Heart right ventricle (tissue), 16 donors: ENCODE results near the gene TAP1. TPM values are rescaled to one million over a fixed set of nuclear protein-coding genes. Genes with fewer than 3 reads are reported as not detected.

Experiments used
- ATAC-seq, 8 donors: fragments of 200-7000 bp; cut with Tn5 transposase; one replicate each; pipeline ENCODE4 v1.9.1; 2020; ENCODE audit warnings: mild to moderate bottlenecking in 8 of 8, moderate library complexity in 8 of 8, moderate number of reproducible peaks in 1 of 8
- DNase-seq, 2 donors: peaks; one replicate each; pipeline ENCODE4 v3.0.0-alpha.2; 2020
- H3K27ac ChIP-seq, 10 donors: fragments of 200-600 bp; sonication (generic) in 2 of 10; one replicate each; pipeline versions ENCODE4 v1.5.0 to v1.8.0; 2020 to 2022; ENCODE audit warnings: mild to moderate bottlenecking in 3 of 10
- H3K27me3 ChIP-seq, 7 donors: fragments of 200-600 bp; one replicate each; pipeline ENCODE4 v1.8.0; 2021 to 2022; ENCODE audit warnings: mild to moderate bottlenecking in 2 of 7
- H3K36me3 ChIP-seq, 9 donors: fragments of 200-600 bp; sonication (generic) in 1 of 9; one replicate each; pipeline versions ENCODE4 v1.5.0 to v1.8.0; 2020 to 2022; ENCODE audit warnings: mild to moderate bottlenecking in 2 of 9
- H3K4me1 ChIP-seq, 9 donors: fragments of 200-600 bp; sonication (generic) in 1 of 9; one replicate each; pipeline versions ENCODE4 v1.5.0 to v1.8.0; 2020 to 2022; ENCODE audit warnings: mild to moderate bottlenecking in 4 of 9
- H3K4me3 ChIP-seq, 10 donors: fragments of 200-600 bp; sonication (generic) in 2 of 10; one replicate each; pipeline versions ENCODE4 v1.5.0 to v1.8.0; 2020 to 2022; ENCODE audit warnings: mild to moderate bottlenecking in 7 of 10, moderate library complexity in 2 of 10
- H3K9me3 ChIP-seq, 11 donors: fragments of 200-600 bp in 10 of 11; sonication (generic) in 2 of 11; one replicate each; pipeline versions ENCODE4 v1.5.0 to v1.8.0; 2013 to 2022; ENCODE audit warnings: mild to moderate bottlenecking in 2 of 11, control low read depth in 1 of 11, moderate library complexity in 1 of 11
- CTCF ChIP-seq, 9 donors: fragments of 200-600 bp; sonication (generic) in 2 of 9; IDR thresholded peaks; one replicate each; pipeline versions ENCODE4 v1.5.0 to v1.8.0; 2021 to 2022; ENCODE audit warnings: antibody characterized with exemption in 9 of 9, mild to moderate bottlenecking in 5 of 9, moderate library complexity in 1 of 9
- WGBS, 2 donors: extraction: QIAGEN DNeasy Blood & Tissue Kit; methylation state at CpG; one replicate each; pipeline ENCODE4 v1.1.7; 2013; ENCODE audit warnings: inconsistent platforms in 1 of 2; 5-methylcytosine and 5-hydroxymethylcytosine counted together
- intact Hi-C, 10 donors: fragments of 100-400 bp; cut with DNase I; formaldehyde crosslinking; loops; one replicate each; pipeline versions ENCODE4 v1.11.1 to v1.14.2; 2022
- polyA plus RNA-seq, 2 donors: library from polyadenylated mRNA; stranded (reverse); fragments of 200-250 nt; gene quantifications; one replicate each; pipeline ENCODE4 v1.2.3, GENCODE V29; 2013
- total RNA-seq, 10 donors: library from RNA; stranded (reverse); fragmentation: NEBNext Ultra II Directional in 3 of 10; extraction: Animal tissue kit (Norgen Biotek cat#: 25700) in 3 of 10; gene quantifications; one replicate each; pipeline versions ENCODE4 v1.2.1 to v1.2.4, GENCODE V29; 2021 to 2023
- donor health status: Arrhythmogenic right ventricular cardiomyopathy.
- donor health status: ischemic (EF 13 %, LVEDD 7.1; RV severe dilation, severe dysfunction).
- donor health status: healthy with polysubstance abuse.
- donor health status: DM: no; HTN: yes; CAD: no.
- donor health status: DM: no; HTN: no; CAD: no.
- donor health status: ischemic (EF 25% LVEDD 6.9; RV normal size, moderate dysfunction).
- donor health status: ischemic (EF 25% LVEDD 5.7; RV mildly dilated, moderate dysfunction).
- donor health status: healthy.
- donor health status: DM: yes; HTN: yes; CAD: no.
- donor health status: Ischemic cardiomyopathy.
- donor health status: ischemic (EF 35%, LVEDD 5.7; RV mildly dilated, moderate dysfunction).
- donor health status: nonischemic (EF 11% LVEDD 7.7; RV severe dilation, severe dysfunction).
- donor health status: DM: yes; HTN: yes; CAD: no.
- donor health status: PGD.
- donor health status: ischemic (EF 29% LVEDD 5.4; RV normal size, mild dysfunction).
- donor health status: nonischemic (EF 23%, LVEDD 6.1; RV moderate dilation, normal function).

The TAP1 gene
- total and polyA plus RNA-seq, 12 donors = 12.8 to 213 (median 19.1) TPM

GRCh38 chr6:32867554-32868256 lies 14.2 kb upstream of the TAP1 start:
- Histone ChIP-seq H3K27ac (peak overlapping the region in 1 of 10 donors; percentile 34), H3K4me3 (no peak overlapping the region), H3K36me3 (peaks cover 0 to 12% (median 0%) of the 10 kb centered on the region in 9 donors), H3K9me3 (peaks cover 0 to 10% (median 0%) of the 10 kb centered on the region in 11 donors), H3K4me1 (peaks cover 0 to 16% (median 0%) of the 10 kb centered on the region in 9 donors), H3K27me3 (peaks cover 0 to 13% (median 0%) of the 10 kb centered on the region in 7 donors)
- DNase-seq (no peak), ATAC-seq (no peak)
- no peak for TF ChIP-seq CTCF (IDR thresholded peaks at IDR 0.05)
- intact Hi-C loops = loop anchor here in 9 of 10 donors (1.0 to 10.0 kb wide), 8 partner anchors 29 to 455 kb away; partner anchors contain the start of gene TAP2 (in 5 of the 9)
- 42 to 50% methylated on average over 8 of the region's 8 CpGs for WGBS, 2 donors

GRCh38 chr6:32867022-32867477 lies 13.5 kb upstream of the TAP1 start:
- Histone ChIP-seq H3K4me1 (peaks cover 0 to 16% (median 0%) of the 10 kb centered on the region in 9 donors), H3K27me3 (peaks cover 0 to 13% (median 0%) of the 10 kb centered on the region in 7 donors), H3K36me3 (peaks cover 0 to 16% (median 0%) of the 10 kb centered on the region in 9 donors), H3K9me3 (peaks cover 0 to 4% (median 0%) of the 10 kb centered on the region in 11 donors), H3K27ac (peak overlapping the region in 1 of 10 donors; percentile 34), H3K4me3 (no peak overlapping the region)
- TF ChIP-seq CTCF (IDR thresholded peaks at IDR 0.05) = no peak
- ATAC-seq (peak in 1 of 8 donors; percentile 31), DNase-seq (no peak)
- 66 to 68% methylated on average over 3 of the region's 3 CpGs for WGBS, 2 donors
- intact Hi-C loops = loop anchor here in 9 of 10 donors (2.0 to 10.0 kb wide), 6 partner anchors 28 to 455 kb away; partner anchors contain the start of gene TAP2 (in 1 of the 9)

DNA sequence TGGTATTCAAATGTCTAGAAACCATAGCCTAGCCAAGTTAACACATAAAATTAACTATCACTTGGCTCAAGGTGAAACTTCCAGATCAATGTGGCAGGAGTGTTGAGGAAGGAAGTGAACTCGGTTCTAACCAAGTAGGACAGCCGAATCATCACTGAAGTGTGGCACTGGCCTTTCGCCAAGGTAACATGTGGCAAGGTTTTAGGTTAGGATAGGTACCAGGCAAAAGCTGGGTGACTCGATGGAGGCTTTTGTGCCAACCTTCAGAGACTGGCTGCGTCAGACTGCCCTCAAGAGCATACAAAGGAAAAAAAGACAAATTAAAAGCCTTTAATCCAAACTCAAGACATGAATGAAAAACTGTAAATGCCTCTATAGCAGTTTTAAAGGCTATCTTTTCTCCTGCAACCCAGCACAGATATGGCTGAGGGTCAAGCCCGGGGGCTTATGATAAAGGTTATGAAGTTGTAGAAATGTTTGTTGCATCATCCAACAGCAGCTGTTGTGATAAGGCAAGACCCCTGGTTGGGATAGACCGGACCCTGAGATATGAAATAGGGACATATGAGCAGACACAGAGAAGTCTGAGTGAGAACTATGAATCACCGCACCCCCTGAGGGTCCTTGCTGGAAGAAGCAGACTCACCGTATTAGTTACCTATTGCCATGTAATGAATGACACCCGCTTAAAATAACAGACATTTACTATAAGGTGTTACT lies 12.4 kb upstream of the TAP1 start:
- no peak for DNase-seq
- no peaks in the 10 kb centered on the region for H3K9me3 ChIP-seq
- H3K27me3 ChIP-seq = peaks cover 0 to 13% (median 0%) of the 10 kb centered on the region in 7 donors
- H3K36me3 ChIP-seq = peaks cover 0 to 26% (median 0%) of the 10 kb centered on the region in 9 donors
- peaks cover 0 to 26% (median 0%) of the 10 kb centered on the region in 9 donors for H3K4me1 ChIP-seq
- 68 to 73% methylated on average over 10 of the region's 10 CpGs for WGBS, 2 donors
- ATAC-seq = no peak
- TF ChIP-seq CTCF (IDR thresholded peaks at IDR 0.05) = no peak
- intact Hi-C loops = loop anchor here in 9 of 10 donors (2.0 to 10.0 kb wide), 6 partner anchors 27 to 454 kb away; partner anchors contain the start of gene TAP2 (in 1 of the 9)
- no peak overlapping the region for H3K27ac ChIP-seq
- no peak overlapping the region for H3K4me3 ChIP-seq

- Histone ChIP-seq H3K27ac (no peak overlapping the region), H3K4me1 (peaks cover 0 to 35% (median 0%) of the 10 kb centered on the region in 9 donors), H3K36me3 (peaks cover 0 to 58% (median 18%) of the 10 kb centered on the region in 9 donors), H3K27me3 (no peaks in the 10 kb centered on the region), H3K9me3 (no peaks in the 10 kb centered on the region), H3K4me3 (no peak overlapping the region)
- DNase-seq (no peak), ATAC-seq (no peak)
- 84 to 89% methylated on average over 3 of the region's 3 CpGs for WGBS, 2 donors
- TF ChIP-seq CTCF (IDR thresholded peaks at IDR 0.05) = no peak
- intact Hi-C loops = loop anchor here in 6 of 10 donors (5.0 to 10.0 kb wide), 2 partner anchors 35 to 448 kb away; no protein-coding TSS in a partner anchor
Observed at GRCh38 chr6:32862725-32863124, 9.2 kb upstream of the TAP1 start.
